ENCODE results near the gene POLR2A. TPM values are rescaled to one million over a fixed set of nuclear protein-coding genes. Genes with fewer than 3 reads are reported as not detected.

The POLR2A gene
- total and polyA plus RNA-seq, 2 of the 13 experiments (the other 11 are each of a cell fraction or from before 2014, with no cell fraction given) = 17.8 to 18.3 TPM

- TF ChIP-seq ZNF646 (CRISPR knock-in tag; IDR thresholded peaks at IDR 0.05) = no peak
- 0 out of 2 replicates have a peak, but pooled peaks have one; percentile 33 for TF ChIP-seq ZNF280D (CRISPR knock-in tag; IDR thresholded peaks at IDR 0.05)
Observed at GRCh38 chr17:7538050-7538449, 53.9 kb downstream of the POLR2A start (continued).

Measured in HepG2 (cell line).